Transverse colon (tissue), 4 donors: ENCODE measurements around the gene WRNIP1.

Experiments used
- CTCF ChIP-seq, 5 experiments: fragments of 200-600 bp in 3 of 5; fragments of 450-650 bp in 2 of 5; sonication (generic) in 3 of 5; IDR thresholded peaks; 1 replicate in 2 of 5; 2 replicates in 3 of 5; pipeline ENCODE4 v1.5.1; 2016 to 2017; ENCODE audit warnings: antibody characterized with exemption in 5 of 5, inconsistent platforms in 3 of 5, mild to moderate bottlenecking in 2 of 5, moderate library complexity in 1 of 5
- EP300 ChIP-seq: sonication (generic); formaldehyde crosslinking; IDR thresholded peaks from one replicate; pipeline ENCODE4 v1.6.1; 2017; ENCODE audit warnings: antibody characterized with exemption, low read depth
- POLR2AphosphoS5 ChIP-seq, 3 donors: sonication (generic); formaldehyde crosslinking; IDR thresholded peaks; one replicate each; pipeline ENCODE4 v1.6.1; 2016; ENCODE audit warnings: antibody characterized with exemption in 3 of 3

- no peak for TF ChIP-seq CTCF (IDR thresholded peaks at IDR 0.05)
- TF ChIP-seq EP300: no peak
- TF ChIP-seq POLR2AphosphoS5 (IDR thresholded peaks at IDR 0.05): no peak
Measured at GRCh38 chr6:2819978-2820377, 54.8 kb downstream of the WRNIP1 start.
